ENCODE results near the gene ARHGAP9. TPM values are rescaled to one million over a fixed set of nuclear protein-coding genes. Genes with fewer than 3 reads are reported as not detected.

Gene ARHGAP9
- total and polyA plus RNA-seq, 12 donors: 0.83 to 17.7 (median 3.8) TPM

GRCh38 chr12:57487055-57487596 lies 7.5 kb upstream of the ARHGAP9 start:
- intact Hi-C loops (cut with DNase I): loop anchor here in 1 of 10 donors (1.0 kb wide), 1 partner anchor 33 kb away; the partner anchor contains the start of gene DDIT3
- TF ChIP-seq, protein P1, sequence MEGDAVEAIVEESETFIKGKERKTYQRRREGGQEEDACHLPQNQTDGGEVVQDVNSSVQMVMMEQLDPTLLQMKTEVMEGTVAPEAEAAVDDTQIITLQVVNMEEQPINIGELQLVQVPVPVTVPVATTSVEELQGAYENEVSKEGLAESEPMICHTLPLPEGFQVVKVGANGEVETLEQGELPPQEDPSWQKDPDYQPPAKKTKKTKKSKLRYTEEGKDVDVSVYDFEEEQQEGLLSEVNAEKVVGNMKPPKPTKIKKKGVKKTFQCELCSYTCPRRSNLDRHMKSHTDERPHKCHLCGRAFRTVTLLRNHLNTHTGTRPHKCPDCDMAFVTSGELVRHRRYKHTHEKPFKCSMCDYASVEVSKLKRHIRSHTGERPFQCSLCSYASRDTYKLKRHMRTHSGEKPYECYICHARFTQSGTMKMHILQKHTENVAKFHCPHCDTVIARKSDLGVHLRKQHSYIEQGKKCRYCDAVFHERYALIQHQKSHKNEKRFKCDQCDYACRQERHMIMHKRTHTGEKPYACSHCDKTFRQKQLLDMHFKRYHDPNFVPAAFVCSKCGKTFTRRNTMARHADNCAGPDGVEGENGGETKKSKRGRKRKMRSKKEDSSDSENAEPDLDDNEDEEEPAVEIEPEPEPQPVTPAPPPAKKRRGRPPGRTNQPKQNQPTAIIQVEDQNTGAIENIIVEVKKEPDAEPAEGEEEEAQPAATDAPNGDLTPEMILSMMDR (IDR thresholded peaks at IDR 0.05): no peak
- Histone ChIP-seq H3K4me3 (peak overlapping the region in 9 of 10 donors; percentile 67 to 96 (median 86)), H3K27ac (peak overlapping the region in 8 of 10 donors; percentile 9 to 90 (median 70)), H3K36me3 (peaks cover 0 to 33% (median 23%) of the 10 kb centered on the region in 9 donors), H3K9me3 (no peaks in the 10 kb centered on the region), H3K4me1 (peaks cover 9 to 21% (median 13%) of the 10 kb centered on the region in 9 donors), H3K27me3 (no peaks in the 10 kb centered on the region)
- WGBS, 2 donors: 91 to 93% methylated on average over 27 of the region's 27 CpGs
- no peak for DNase-seq
- no peak for ATAC-seq

GRCh38 chr12:57485695-57486094 lies 6.0 kb upstream of the ARHGAP9 start:
- intact Hi-C loops (cut with DNase I): no loop called here
- no peak overlapping the region for H3K27ac ChIP-seq
- TF ChIP-seq, protein P1 (IDR thresholded peaks at IDR 0.05): no peak
- H3K4me3 ChIP-seq: no peak overlapping the region
- ATAC-seq (no peak), DNase-seq (no peak)
- peaks cover 9 to 28% (median 13%) of the 10 kb centered on the region in 9 donors for H3K4me1 ChIP-seq
- peaks cover 0 to 18% (median 9%) of the 10 kb centered on the region in 9 donors for H3K36me3 ChIP-seq
- no peaks in the 10 kb centered on the region for H3K9me3 ChIP-seq
- H3K27me3 ChIP-seq: peaks cover 0 to 10% (median 0%) of the 10 kb centered on the region in 7 donors

- DNase-seq (no peak), ATAC-seq (no peak)
- Histone ChIP-seq H3K27me3 (peaks cover 0 to 22% (median 5%) of the 10 kb centered on the region in 7 donors), H3K36me3 (no peaks in the 10 kb centered on the region), H3K9me3 (no peaks in the 10 kb centered on the region), H3K4me1 (peaks cover 0 to 38% (median 2%) of the 10 kb centered on the region in 9 donors), H3K27ac (no peak overlapping the region), H3K4me3 (no peak overlapping the region)
- 45 to 46% methylated on average over 5 of the region's 5 CpGs for WGBS, 2 donors
- TF ChIP-seq, protein P1 (IDR thresholded peaks at IDR 0.05): no peak
- intact Hi-C loops (cut with DNase I): no loop called here
These were observed 3.8 kb upstream of the ARHGAP9 start for GRCh38 chr12:57483466-57483865.

GRCh38 chr12:57481671-57482070 lies 2.0 kb upstream of the ARHGAP9 start:
- 88 to 89% methylated on average over 1 of the region's 1 CpG for WGBS, 2 donors
- Histone ChIP-seq H3K9me3 (no peaks in the 10 kb centered on the region), H3K4me3 (no peak overlapping the region), H3K4me1 (peaks cover 0 to 38% (median 0%) of the 10 kb centered on the region in 9 donors), H3K27me3 (peaks cover 0 to 36% (median 12%) of the 10 kb centered on the region in 7 donors), H3K27ac (peak overlapping the region in 1 of 10 donors; percentile 95), H3K36me3 (no peaks in the 10 kb centered on the region)
- intact Hi-C loops (cut with DNase I): no loop called here
- ATAC-seq (no peak), DNase-seq (no peak)
- TF ChIP-seq, protein P1 (IDR thresholded peaks at IDR 0.05): no peak
